ENCODE data around the gene TBL1X.
"Not testable (repeated sequence)": the region's sequence is repeated elsewhere in the genome, so short reads cannot be mapped to it uniquely, and the experiment has no call there.

Gene TBL1X

GRCh38 chrX:9459186-9459748 is 5.6 kb upstream of the TBL1X start:
- no peak for DNase-seq (ENCODE audit: low read depth)

GRCh38 chrX:9461087-9461486 is 3.8 kb upstream of the TBL1X start:
- DNase-seq (ENCODE audit: low read depth): no peak

- no peak for DNase-seq (ENCODE audit: low read depth)
Observed at GRCh38 chrX:9462456-9462855, 2.4 kb upstream of the TBL1X start.

GRCh38 chrX:9465380-9466123 is 694 bp downstream of the TBL1X start:
- DNase-seq (ENCODE audit: low read depth): no peak

- DNase-seq (ENCODE audit: low read depth): no peak
Observed at GRCh38 chrX:9466124-9466495, 1.3 kb downstream of the TBL1X start.

- no peak for DNase-seq (ENCODE audit: low read depth)
Observed at GRCh38 chrX:9466736-9467135, 1.9 kb downstream of the TBL1X start.

GRCh38 chrX:9467146-9467545 is 2.3 kb downstream of the TBL1X start:
- DNase-seq (ENCODE audit: low read depth): no peak

GRCh38 chrX:9467751-9468150 is 2.9 kb downstream of the TBL1X start:
- DNase-seq (ENCODE audit: low read depth): no peak

GRCh38 chrX:9471571-9471985 is 6.7 kb downstream of the TBL1X start:
- DNase-seq (ENCODE audit: low read depth): no peak

- DNase-seq (ENCODE audit: low read depth): no peak
Observed at GRCh38 chrX:9473708-9474107, 8.8 kb downstream of the TBL1X start.

GRCh38 chrX:9475417-9475816 is 10.6 kb downstream of the TBL1X start:
- not testable (repeated sequence) for DNase-seq (ENCODE audit: low read depth)

GRCh38 chrX:9475984-9476383 is 11.1 kb downstream of the TBL1X start:
- no peak for DNase-seq (ENCODE audit: low read depth)

- DNase-seq (ENCODE audit: low read depth): no peak
Observed at GRCh38 chrX:9476810-9477575, 12.1 kb downstream of the TBL1X start.

GRCh38 chrX:9482408-9482807 is 17.6 kb downstream of the TBL1X start:
- no peak for DNase-seq (ENCODE audit: low read depth)

- DNase-seq (ENCODE audit: low read depth): no peak
Observed at GRCh38 chrX:9482837-9483236, 18.0 kb downstream of the TBL1X start.

- no peak for DNase-seq (ENCODE audit: low read depth)
Observed at GRCh38 chrX:9483376-9483775, 18.5 kb downstream of the TBL1X start.

GRCh38 chrX:9486786-9487387 is 22.0 kb downstream of the TBL1X start:
- DNase-seq (ENCODE audit: low read depth): no peak

- DNase-seq (ENCODE audit: low read depth): no peak
Observed at GRCh38 chrX:9488586-9488985, 23.7 kb downstream of the TBL1X start.

- DNase-seq (ENCODE audit: low read depth): no peak
Observed at GRCh38 chrX:9489234-9489633, 24.4 kb downstream of the TBL1X start.

GRCh38 chrX:9492901-9493300 is 28.0 kb downstream of the TBL1X start:
- DNase-seq (ENCODE audit: low read depth): no peak

GRCh38 chrX:9493936-9494335 is 29.1 kb downstream of the TBL1X start:
- no peak for DNase-seq (ENCODE audit: low read depth)

- no peak for DNase-seq (ENCODE audit: low read depth)
Observed at GRCh38 chrX:9494771-9495170, 29.9 kb downstream of the TBL1X start.

- no peak for DNase-seq (ENCODE audit: low read depth)
Observed at GRCh38 chrX:9495496-9495895, 30.6 kb downstream of the TBL1X start.

Data from HS-5 (cell line).